SW 1271 (cell line): ENCODE data around the gene GCK.

Experiments used
- DNase-seq, 2 experiments: peaks; one replicate each; lab custom pipeline; 2025; lab: John Stamatoyannopoulos, UW

Gene GCK

GRCh38 chr7:44189286-44189992, at the start of gene GCK:
Gene GCK, minus strand, starts transcription at chr7:44189439. Its CDS starts 486 bp downstream, at chr7:44188953.
- no peak for DNase-seq

GRCh38 chr7:44238116-44238695, 49.0 kb upstream of the GCK start:
- no peak for DNase-seq

DNA sequence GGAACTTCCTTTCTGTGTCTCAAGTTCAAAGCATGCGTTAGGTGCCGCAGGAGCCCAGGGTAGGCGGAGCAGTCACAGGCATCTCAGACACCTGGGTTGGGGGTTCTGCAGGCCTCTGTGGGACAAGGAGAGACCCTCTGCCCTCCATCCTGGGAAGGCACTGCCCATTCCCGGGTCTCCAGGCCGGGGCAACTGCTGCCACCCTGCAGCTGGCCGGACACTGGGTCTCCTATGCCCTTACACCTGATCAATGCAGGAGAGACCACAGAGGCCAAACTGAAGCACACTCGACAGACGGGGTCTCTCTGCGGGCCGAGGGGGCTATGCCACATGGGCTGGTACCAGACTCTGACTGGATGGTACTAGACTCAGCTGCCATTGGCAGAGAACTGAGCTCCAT, 48.5 kb upstream of the GCK start:
- no peak for DNase-seq

- no peak for DNase-seq
These were observed 47.1 kb upstream of the GCK start for GRCh38 chr7:44236333-44236728.

GRCh38 chr7:44235582-44236332, 46.5 kb upstream of the GCK start:
- no peak for DNase-seq

DNA sequence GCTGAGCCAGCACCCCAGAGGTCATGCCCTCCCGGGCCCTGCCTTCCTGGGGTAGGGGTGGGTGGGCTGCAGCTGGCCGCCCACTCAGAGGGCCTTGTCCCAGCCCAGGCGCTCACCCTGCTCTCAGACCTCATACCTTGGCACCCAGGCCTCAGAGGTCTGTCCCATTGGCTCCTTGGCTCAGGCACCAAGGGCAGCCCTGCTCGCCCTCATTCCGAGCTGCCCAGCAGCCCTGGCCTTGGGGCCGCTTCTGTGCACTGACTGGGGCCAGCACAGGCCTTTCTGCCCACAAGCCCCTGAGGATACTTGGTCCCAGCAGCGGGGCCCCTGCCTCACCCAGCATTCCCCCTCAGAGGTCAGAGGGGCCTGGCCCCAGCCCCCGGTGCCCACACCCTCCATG, 45.8 kb upstream of the GCK start:
- DNase-seq = no peak

DNA sequence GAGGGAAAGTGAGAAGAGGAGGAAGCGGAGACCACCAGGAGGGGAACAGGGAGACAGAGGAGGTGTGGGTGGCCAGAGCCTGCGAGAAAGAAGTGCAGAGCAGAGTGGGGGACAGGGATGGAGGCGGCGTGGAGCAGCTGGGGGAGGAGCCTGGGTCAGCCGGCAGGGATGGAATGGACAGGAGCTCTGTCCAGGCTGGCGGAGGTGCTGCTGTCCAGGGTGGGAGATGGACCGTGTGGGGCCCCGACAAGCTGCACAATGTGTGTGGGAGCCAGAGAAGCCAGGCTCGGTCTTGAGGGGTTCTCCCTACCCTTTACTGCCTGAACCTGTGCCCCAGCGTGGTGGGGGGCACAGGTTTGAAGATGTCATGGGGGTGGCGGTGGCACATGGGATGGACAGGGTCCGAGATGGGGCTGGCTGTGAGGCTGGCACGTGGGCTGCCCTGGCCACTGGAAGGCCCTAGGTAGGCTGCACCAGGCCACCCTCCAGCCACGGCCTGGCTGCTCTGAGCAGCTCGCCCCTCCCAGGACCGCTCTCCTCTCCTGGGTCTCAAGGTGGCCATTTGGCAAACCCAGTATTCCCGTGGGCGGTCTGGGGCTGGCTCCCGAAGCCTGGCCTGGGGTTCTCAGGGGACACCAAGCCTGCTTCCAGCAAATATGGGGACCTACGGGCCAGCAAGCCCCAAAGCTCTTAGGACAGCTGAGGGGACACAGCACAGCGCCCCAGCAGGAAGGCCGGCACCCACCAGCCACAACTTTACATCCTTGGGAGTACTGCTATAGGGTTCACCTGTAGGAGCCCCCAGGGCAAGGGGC, 43.9 kb upstream of the GCK start:
- no peak for DNase-seq

DNA sequence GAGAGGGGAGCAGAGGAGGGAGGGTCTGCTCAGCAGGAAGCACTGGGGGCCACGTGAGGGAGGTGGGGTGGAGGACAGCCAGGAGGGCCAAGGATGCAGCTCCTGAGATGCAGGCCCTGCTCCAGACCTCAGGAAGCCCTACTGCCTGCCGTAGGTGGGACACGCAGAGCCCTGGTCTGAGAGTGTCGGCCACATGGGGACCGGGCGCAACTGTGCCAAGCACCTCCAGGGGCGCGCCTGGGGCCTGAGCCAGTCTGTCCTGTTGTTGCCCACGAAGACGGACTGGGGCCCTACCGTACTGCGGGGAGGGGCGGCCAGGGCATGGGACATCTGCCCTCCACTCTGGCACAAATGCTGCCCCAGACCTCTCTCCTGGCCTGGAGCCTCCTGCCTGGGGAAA, 43.2 kb upstream of the GCK start:
- DNase-seq = no peak

- DNase-seq = no peak
These were observed 41.8 kb upstream of the GCK start for GRCh38 chr7:44231088-44231487.

GRCh38 chr7:44230286-44230685, 41.0 kb upstream of the GCK start:
- DNase-seq = no peak

DNA sequence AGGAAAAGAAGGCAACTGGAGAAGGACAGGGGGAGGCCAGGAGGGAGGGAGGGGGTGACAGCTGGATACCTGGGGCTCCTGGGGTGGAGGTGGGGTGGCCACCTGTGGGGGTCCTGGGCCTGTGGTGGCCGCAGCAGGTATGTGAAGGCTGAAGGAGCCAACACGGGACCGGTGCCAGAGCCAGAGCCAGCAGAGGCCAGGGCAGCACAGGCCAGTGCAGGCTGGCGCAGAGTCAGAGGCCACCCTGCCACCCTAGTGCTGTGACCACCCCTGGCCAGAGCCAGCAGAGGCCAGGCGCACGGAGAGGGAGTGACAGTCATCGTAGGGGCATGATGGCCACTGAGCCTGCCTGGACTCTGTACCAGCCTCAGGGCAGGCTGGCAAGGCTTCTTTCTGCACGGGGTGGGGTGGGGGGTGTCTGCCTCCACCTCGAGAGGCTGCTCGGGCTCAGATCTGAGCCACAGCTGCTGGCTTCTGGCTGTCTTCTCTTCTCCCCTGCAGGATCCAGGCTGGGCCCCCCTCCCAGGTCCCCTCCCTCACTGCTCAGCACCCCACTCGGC, 40.4 kb upstream of the GCK start:
- DNase-seq = no peak

- no peak for DNase-seq
These were observed 39.5 kb upstream of the GCK start for GRCh38 chr7:44228571-44229350.

DNA sequence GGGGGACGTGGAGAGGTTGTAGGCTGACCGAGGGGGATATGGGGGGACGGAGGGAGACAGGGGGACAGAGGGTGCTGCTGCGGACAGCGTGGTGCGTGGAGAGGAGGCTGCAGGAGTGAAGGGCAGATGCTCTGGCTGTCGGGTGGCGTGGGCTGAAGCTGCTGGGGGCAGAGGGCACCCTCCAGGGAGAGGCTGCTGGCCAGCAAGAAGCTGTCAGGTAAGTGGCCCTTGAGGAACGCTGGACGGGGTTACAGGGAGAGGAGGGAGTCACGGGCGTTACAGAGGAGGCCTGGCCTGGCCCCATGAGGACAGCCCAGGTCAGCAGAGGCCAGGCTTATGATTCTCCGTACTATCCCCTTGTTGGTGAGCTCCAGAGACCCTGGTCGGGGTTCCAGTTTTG, 38.7 kb upstream of the GCK start:
- no peak for DNase-seq

DNA sequence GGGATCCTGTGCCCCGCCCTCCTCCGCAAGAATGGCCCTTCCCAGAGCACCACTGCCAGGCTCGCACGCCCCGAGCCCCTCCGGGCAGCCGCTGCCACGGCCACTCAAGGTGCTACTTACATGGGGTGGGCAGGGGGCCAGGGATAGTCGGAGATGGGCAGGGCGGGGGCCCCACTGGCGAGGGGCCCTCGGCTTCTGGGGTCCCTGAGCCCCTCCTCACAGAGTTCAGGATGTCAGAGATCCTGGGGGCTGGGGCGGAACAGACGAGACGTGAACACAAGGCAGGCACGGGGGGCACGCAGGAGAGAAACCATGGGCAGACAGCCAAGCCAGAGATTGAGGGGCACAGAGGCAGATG, 37.1 kb upstream of the GCK start:
- DNase-seq = no peak

DNA sequence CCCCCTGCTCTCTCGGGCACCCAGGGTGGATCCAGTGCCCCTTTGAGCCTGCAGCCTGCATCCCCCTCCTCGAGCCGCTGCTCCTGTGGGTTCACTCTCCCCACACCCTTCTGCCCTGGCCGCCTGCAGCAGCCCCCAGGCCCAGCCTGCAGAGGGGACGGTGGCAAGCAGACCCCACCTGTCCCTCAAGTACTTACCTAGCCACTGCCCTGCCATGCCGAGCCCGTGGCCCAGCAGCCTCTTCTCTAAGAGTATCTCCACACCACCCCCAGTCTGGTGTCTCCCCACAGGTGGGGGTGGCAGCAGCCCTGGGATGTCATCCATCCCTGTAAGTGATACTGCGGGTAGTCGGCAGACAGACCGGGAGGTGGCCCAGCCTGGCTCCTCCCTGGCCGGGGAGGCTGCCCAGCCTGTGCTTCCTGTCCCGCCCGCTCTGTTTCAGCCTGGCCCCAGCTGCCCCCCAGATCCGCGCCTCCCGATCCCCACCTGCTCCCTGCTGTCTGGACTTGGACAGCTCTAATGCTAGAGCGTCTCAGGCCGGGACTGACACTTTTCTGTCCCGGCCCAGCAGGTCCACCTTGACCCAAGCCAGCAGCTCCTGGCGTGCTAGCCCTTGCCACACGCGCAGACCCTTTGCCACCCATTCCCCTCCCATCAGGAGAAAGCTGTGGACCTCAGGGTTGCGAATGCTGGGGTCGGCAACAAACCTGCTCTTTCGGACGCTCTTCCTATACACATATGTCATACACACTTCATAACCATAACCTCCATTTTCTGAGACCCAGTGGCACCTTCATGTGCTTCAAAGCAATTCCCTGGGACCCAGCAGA, 36.5 kb upstream of the GCK start:
- no peak for DNase-seq

DNA sequence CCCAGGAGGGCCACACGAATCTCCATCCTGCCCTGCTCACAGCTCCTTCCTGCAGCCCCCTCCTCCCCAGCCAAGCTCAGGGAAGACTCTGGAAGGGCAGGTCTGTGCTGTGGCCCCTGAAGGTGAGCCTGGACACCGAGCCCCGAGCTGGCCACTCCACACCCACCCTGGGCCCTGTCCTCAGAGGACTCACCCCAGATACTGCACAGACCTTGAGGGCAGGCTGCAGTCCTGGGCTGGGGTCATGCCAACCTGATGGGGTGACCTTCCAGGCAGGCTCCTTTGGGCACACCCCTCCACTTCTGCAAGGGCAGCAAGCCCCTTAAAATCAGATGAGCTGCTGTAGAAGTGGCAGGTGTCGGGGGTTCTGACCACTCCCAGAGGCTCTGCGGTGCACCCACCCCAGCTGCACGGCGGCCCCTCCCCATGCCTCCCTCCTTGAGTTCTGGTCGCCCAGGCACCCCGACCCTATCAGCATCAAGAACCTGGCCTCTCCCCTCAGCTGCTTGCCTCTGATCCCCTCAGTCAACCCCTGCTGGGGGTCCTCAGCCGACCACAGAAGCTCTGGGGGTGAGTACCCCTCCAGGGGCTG, 35.8 kb upstream of the GCK start:
- DNase-seq = no peak

DNA sequence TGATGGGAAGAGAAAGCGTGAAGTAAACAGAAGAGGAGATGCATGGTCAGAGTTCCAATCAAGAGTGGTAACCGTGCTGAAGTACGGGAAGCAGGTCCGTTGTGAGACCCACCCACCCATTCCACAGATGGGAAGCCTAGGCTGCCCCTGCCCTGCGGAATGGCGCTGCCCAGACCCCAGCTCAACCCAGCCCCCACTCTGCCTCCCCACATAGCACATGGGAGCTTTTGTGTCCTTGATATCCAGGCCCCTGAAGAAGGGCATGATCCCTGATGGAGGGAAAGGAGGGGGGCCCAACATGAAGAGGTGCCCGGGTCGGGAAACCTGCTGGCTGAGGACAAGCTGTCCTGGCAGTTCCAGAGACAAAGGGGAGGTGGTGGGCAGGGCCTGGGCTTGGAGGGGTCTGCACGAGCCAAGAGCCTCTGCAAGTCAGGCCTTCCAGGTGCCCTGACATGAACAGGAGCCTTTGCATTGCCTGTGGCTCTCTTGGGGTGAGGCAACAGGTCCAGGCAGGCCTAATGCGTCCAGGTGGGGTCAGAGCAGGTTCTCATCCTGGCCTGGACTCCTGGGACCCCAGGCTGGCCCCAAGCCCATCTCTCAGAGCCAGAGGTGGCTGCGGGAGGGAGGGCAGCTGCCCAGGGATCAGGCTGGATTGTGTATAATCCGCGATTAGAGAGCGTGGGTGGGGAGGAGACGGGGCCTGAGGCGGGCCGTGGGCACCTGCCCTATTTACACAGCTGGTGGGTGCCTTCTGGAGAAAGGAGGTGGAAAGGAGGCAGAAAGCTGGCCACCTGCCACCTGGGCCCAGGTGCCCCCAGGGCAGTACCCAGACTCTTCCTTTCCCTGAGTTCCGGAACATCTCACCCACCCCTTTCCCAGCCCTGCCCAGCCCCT, 35.1 kb upstream of the GCK start:
- DNase-seq = no peak

DNA sequence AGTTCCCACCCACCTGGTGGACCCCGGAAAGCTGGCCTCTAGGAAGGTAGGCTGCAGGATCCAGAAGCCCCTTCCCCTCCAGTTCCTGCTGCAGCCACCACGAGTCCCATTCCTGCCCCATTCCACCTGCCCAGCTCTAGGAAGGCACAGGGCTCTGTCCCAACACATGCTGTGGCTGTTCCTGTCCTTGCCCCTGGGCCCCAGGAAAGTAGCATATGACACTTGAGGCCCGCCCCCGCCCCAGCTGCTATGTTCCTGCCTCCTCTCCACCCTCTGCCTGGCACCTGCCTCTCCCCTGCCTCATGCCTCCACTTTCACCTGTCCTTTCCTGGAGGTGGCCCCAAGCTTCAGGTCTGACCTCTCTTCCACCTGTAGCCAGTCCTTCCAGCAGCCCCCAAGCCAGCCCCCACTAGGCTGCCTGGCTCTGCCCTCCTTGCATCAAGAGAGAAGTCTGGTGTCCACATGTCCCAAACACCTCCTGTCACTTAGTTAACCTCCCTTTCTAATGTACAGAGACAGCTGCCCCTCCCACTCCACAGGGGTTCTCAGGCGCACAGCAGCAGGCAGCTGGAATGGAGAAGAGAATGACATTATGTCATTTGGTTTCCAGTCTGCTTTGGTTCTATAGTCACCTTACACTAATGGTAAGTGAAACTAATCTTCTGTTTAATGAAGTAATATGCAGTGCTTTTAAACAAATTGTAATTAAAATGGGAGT, 34.3 kb upstream of the GCK start:
- no peak for DNase-seq
